Kidney (tissue), 14 donors: ENCODE results near the gene BICD2. TPM values are rescaled to one million over a fixed set of nuclear protein-coding genes. Genes with fewer than 3 reads are reported as not detected.
A peak's percentile ranks its signal among the peaks of the same experiment; 100 is the strongest.

Experiments
- DNase-seq, 5 donors: peaks; one replicate each; pipeline ENCODE4 v3.0.0-alpha.2; 2013 to 2020
- FAIRE-seq: peaks from 2 replicates; lab custom pipeline; 2012; peaks lifted over from hg19 to GRCh38; lab: Jason Lieb, UNC
- H3K27ac ChIP-seq, 2 donors: one replicate each; pipeline ENCODE4 v1.7.0; 2013; ENCODE audit warnings: low read depth in 2 of 2, low read length in 2 of 2, inconsistent platforms in 1 of 2
- H3K27me3 ChIP-seq: one replicate; pipeline ENCODE4 v1.7.1; 2013; ENCODE audit warnings: low read length, inconsistent platforms; ENCODE audit not compliant: control insufficient read depth, insufficient read depth
- H3K36me3 ChIP-seq, 3 donors: one replicate each; pipeline versions ENCODE4 v1.7.0 to v1.7.1; 2013; ENCODE audit warnings: low read length in 3 of 3, control low read depth in 1 of 3, inconsistent platforms in 1 of 3; ENCODE audit not compliant: insufficient read depth in 3 of 3, control insufficient read depth in 2 of 3
- H3K4me1 ChIP-seq, 3 donors: one replicate each; pipeline versions ENCODE4 v1.7.0 to v1.7.1; 2013; ENCODE audit warnings: low read length in 3 of 3, inconsistent platforms in 1 of 3, low read depth in 1 of 3; ENCODE audit not compliant: control insufficient read depth in 2 of 3, insufficient read depth in 2 of 3
- H3K4me3 ChIP-seq, 3 donors: one replicate each; pipeline versions ENCODE4 v1.7.0 to v1.8.1; 2013; ENCODE audit warnings: low read length in 3 of 3, control low read depth in 1 of 3, inconsistent platforms in 1 of 3
- H3K9ac ChIP-seq, 3 donors: one replicate each; pipeline versions ENCODE4 v1.7.0 to v1.7.1; 2013; ENCODE audit warnings: low read length in 3 of 3, control low read depth in 1 of 3, inconsistent platforms in 1 of 3
- H3K9me3 ChIP-seq, 3 donors: one replicate each; pipeline versions ENCODE4 v1.7.0 to v1.7.1; 2013; ENCODE audit warnings: low read length in 3 of 3, control low read depth in 1 of 3, inconsistent platforms in 1 of 3; ENCODE audit not compliant: control insufficient read depth in 2 of 3, insufficient read depth in 1 of 3
- intact Hi-C: fragments of 100-400 bp; cut with DNase I; formaldehyde crosslinking; loops from one replicate; pipeline ENCODE4 v1.11.1; 2022
- polyA plus RNA-seq: library from polyadenylated mRNA; stranded (reverse); fragments of 350-450 nt; fragmentation: Illumina TruSeq; extraction: RNeasy Lipid Tissue Mini Kit (QIAGEN cat#74804); gene quantifications from one replicate; pipeline ENCODE4 v1.2.3, GENCODE V29; 2014; ENCODE audit warnings: low read depth, low replicate concordance; ENCODE audit not compliant: insufficient read depth
- total RNA-seq: library from RNA; stranded (reverse); fragmentation: NEBNext Ultra II Directional; extraction: Animal tissue kit (Norgen Biotek cat#: 25700); gene quantifications from one replicate; pipeline ENCODE4 v1.2.1, GENCODE V29; 2021
- TF ChIP-seq, protein P1 (sequence below): IDR thresholded peaks from 3 replicates; pipeline ENCODE4 v1.5.1; 2012; ENCODE audit warnings: mild to moderate bottlenecking, moderate library complexity, borderline replicate concordance; ENCODE audit not compliant: insufficient read depth; ENCODE audit errors: extremely low read depth
- donor health status: control.
- donor health status: control.
- donor health status: control.
- donor health status: control.
- donor health status: control.
- donor health status: DM: yes; HTN: yes; CAD: no.
- donor health status: Normal renal cell carcinoma (clear cell type).

Gene BICD2
- total and polyA plus RNA-seq, 2 donors from 2014 or later: 10.0 to 25.2 TPM

DNA sequence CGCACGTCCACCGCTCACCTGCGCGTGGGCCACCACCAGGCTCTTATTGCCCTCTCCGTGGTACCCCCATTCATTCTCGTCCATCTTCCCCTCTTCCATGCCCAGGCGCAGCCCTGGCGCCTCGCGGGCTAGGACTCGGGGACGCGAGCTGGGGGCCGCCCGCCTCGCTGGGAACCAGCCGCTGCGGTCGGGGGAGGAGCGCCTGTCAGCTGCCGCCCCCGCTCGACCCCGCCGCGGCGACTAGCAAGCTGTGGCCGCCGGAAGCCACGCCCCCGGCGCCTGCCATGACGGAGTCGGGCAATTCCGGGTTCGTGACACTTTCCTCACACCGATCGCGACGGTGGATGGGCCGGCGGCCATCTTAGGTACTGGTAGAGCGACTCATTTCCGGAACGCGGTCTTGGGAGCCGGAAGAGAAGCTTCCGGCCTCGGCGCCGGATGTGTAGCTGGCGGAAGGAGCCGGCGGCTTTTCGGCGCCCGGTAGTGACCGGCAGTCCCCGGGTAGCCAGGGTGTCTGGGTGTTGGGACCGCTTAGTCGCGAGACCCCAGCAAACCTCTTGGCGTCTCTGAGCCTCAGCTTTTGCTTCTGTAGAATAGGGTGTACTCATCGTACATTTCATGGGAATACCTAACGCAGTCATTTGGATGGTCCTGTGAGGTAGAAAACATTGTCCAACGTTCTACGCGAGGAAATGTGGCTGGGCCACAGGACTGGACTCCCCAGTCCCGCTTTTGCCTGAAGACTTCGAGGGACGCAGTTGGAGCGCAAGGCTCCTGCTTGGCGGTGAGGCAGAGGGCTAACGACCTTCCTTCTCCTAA is 94.5 kb downstream of the BICD2 start, which contains the start of gene IPPK:
Gene IPPK (minus strand): TSS at position 242 of the 819 bp plus-strand sequence. CDS start 143 bp downstream, at position 99.
- Histone ChIP-seq H3K4me1 (peaks cover 0 to 11% (median 5%) of the 10 kb centered on the region in 3 donors), H3K4me3 (peak within 1 kb of the TSS; percentile 89 to 100 (median 99)), H3K9ac (peak within 1 kb of the TSS; percentile 90 to 99 (median 91)), H3K27ac (peak within 1 kb of the TSS; percentile 76 to 87), H3K9me3 (no peaks in the 10 kb centered on the region), H3K27me3 (no peaks in the 10 kb centered on the region), H3K36me3 (no peaks in the 10 kb centered on the region)
- no peak for FAIRE-seq
- TF ChIP-seq, protein P1, sequence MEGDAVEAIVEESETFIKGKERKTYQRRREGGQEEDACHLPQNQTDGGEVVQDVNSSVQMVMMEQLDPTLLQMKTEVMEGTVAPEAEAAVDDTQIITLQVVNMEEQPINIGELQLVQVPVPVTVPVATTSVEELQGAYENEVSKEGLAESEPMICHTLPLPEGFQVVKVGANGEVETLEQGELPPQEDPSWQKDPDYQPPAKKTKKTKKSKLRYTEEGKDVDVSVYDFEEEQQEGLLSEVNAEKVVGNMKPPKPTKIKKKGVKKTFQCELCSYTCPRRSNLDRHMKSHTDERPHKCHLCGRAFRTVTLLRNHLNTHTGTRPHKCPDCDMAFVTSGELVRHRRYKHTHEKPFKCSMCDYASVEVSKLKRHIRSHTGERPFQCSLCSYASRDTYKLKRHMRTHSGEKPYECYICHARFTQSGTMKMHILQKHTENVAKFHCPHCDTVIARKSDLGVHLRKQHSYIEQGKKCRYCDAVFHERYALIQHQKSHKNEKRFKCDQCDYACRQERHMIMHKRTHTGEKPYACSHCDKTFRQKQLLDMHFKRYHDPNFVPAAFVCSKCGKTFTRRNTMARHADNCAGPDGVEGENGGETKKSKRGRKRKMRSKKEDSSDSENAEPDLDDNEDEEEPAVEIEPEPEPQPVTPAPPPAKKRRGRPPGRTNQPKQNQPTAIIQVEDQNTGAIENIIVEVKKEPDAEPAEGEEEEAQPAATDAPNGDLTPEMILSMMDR: peak; percentile 22
- DNase-seq: peak; percentile 98 to 99 (median 99)
- intact Hi-C loops: no loop called here

DNA sequence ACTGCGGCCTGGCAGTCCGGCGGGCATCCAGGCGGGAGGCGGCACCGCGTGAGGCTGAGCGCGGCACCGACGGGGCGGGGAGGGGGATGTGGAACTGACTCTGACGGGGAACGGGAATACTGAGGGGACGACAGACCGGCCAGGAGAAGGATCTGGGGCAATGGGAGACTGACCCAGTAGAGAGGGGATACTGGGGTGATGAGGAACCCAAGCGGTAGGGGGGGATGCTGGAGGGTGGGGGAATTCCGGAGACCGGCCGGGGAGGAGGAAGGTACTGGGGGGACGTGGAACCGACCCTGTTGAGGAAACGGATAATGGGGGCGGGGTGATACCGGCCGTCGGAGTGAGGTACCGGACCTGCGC is 95.1 kb downstream of the BICD2 start:
- Histone ChIP-seq H3K9me3 (no peaks in the 10 kb centered on the region), H3K27ac (peak overlapping the region; percentile 76 to 82), H3K36me3 (no peaks in the 10 kb centered on the region), H3K4me1 (peaks cover 0 to 11% (median 5%) of the 10 kb centered on the region in 3 donors), H3K9ac (peak overlapping the region; percentile 74 to 89 (median 77)), H3K27me3 (no peaks in the 10 kb centered on the region), H3K4me3 (peak overlapping the region; percentile 89 to 100 (median 99))
- FAIRE-seq: no peak
- intact Hi-C loops: no loop called here
- TF ChIP-seq, protein P1: no peak
- DNase-seq: peak in 4 of 5 donors; percentile 25 to 74 (median 44)

DNA sequence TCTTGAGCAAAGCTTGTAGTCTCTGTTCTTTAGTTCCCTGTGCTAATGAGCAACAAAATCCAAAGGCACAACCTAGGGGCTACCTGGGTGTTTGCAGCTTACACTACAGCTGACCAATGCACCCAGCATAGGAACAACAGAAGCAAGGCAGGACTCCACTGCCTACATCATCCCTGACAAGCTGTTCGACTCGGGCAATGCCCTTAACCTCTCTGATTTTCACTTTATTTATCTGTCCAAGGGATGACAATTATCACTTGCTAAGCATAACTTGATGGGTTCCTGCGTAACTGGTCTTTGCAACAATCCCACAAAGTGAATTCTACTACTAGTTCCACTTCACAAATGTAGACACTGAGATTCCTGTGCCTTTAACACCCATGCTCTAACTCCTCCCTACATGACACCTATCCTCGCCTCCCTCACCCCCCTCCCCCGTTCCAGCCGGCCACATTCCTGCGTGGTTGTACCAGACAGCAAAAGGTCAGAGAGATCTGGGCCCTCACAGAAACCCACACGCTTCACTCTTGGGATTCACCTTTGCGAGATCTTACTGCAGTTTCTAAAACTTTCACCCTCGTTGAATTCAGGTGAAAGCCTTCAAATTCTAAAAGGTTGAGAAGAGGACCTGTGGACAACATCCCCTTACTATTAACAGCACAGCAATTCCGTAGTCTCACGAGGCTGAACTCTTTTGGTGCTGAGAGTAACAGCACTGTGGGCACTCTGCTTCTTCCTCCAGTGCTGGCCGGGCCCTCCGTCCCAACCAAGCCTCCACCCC is 95.7 kb downstream of the BICD2 start:
- TF ChIP-seq, protein P1: no peak
- FAIRE-seq: no peak
- intact Hi-C loops: no loop called here

More for the DNA sequence above, 95.7 kb downstream of the BICD2 start:
- peak overlapping the region in 1 of 2 donors; percentile 76 for H3K27ac ChIP-seq
- peaks cover 0 to 11% (median 5%) of the 10 kb centered on the region in 3 donors for H3K4me1 ChIP-seq
- no peaks in the 10 kb centered on the region for H3K27me3 ChIP-seq
- peak; percentile 60 to 77 (median 71) for DNase-seq
- peak overlapping the region; percentile 89 to 100 (median 99) for H3K4me3 ChIP-seq
- H3K9me3 ChIP-seq: no peaks in the 10 kb centered on the region
- peak overlapping the region; percentile 11 to 89 (median 74) for H3K9ac ChIP-seq
- H3K36me3 ChIP-seq: no peaks in the 10 kb centered on the region
